Measurements from ENCODE around the gene DBR1.

Gene DBR1

DNA sequence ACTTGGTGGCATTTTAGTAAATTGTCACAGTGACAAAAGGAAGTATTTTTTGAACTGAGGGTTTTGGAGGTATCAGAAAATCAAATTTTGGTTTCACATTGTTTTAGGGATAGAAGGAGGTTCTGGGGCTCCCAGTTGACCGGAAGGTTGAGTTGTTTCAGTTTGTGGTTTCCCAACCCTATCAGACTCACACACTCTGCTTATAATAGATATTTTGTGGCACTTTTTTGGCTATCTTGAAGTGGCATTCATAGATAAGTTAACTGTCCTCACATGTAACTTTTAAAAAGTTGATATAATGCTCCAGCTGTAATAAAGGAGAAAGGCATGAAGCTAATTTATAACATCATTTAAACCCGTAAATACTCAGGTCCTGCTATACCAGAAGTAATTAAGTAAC is 25.1 kb upstream of the DBR1 start:
- no peak overlapping the region for H3K27ac ChIP-seq
- no peak for TF ChIP-seq ZFX (IDR thresholded peaks at IDR 0.05; ENCODE audit: borderline replicate concordance)
- TF ChIP-seq, protein P1, sequence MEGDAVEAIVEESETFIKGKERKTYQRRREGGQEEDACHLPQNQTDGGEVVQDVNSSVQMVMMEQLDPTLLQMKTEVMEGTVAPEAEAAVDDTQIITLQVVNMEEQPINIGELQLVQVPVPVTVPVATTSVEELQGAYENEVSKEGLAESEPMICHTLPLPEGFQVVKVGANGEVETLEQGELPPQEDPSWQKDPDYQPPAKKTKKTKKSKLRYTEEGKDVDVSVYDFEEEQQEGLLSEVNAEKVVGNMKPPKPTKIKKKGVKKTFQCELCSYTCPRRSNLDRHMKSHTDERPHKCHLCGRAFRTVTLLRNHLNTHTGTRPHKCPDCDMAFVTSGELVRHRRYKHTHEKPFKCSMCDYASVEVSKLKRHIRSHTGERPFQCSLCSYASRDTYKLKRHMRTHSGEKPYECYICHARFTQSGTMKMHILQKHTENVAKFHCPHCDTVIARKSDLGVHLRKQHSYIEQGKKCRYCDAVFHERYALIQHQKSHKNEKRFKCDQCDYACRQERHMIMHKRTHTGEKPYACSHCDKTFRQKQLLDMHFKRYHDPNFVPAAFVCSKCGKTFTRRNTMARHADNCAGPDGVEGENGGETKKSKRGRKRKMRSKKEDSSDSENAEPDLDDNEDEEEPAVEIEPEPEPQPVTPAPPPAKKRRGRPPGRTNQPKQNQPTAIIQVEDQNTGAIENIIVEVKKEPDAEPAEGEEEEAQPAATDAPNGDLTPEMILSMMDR (IDR thresholded peaks at IDR 0.05) = no peak

DNA sequence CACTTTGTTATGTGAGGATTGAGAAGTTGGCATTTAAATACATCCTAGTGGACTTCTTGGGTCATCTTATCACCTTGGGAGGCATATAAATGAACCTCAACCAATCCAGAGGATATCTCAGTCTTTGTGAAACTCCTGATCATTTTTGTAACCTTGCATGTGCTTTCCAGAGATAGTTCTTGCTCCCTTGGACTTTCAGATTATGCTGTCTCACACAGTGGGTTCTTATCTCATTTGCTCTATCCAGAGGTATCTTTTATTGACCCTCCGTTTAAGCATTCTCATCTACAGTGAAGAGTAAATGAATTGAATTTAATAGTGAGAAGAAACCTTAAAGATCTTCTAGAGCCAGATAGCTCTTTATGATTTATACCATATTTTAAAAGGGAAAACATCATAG is 22.8 kb upstream of the DBR1 start:
- TF ChIP-seq, protein P1 (IDR thresholded peaks at IDR 0.05) = no peak
- TF ChIP-seq ZFX (IDR thresholded peaks at IDR 0.05; ENCODE audit: borderline replicate concordance) = no peak

DNA sequence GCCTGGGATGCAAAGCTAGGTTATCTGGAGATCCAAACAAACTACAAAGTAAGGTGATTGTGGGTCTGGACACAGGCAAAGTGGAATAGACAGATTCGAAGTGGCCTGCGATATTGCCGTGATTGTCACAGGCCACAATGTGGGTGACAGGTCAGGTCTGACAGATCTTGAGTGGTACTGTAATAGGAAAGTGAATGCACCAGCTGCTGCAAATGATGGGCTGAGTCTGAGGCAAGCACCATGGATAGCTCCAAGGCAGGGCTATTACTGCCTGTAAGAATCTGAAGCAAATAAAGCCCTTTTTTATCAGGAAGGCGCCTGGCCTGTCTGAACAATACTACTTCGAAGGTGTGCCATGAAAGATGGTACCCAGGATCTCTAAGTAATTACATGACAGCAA is 22.3 kb upstream of the DBR1 start:
- no peak overlapping the region for H3K27ac ChIP-seq
- TF ChIP-seq ZFX (IDR thresholded peaks at IDR 0.05; ENCODE audit: borderline replicate concordance) = no peak
- TF ChIP-seq, protein P1 (IDR thresholded peaks at IDR 0.05) = no peak

More for the DNA sequence above, 22.8 kb upstream of the DBR1 start:
- no peak overlapping the region for H3K27ac ChIP-seq

DNA sequence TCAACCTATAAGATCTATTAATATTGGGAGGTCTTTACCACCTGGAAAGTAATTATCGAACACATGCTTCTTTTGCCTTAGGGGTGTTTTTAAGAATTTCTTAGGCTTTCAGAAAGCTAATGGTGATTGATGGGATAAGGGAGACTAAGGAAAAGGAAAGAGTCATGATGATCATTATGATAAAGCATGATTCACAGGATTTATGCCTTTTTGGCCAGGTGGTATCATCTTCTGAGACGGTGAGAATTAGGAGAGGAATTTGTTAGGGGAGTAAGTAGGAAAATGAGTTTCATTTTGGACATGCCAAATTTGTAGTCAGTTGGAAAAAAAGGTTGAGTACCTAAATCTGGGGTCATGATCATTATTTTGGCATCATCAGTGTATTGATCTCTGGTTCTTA is 21.3 kb upstream of the DBR1 start:
- no peak overlapping the region for H3K27ac ChIP-seq
- TF ChIP-seq ZFX (IDR thresholded peaks at IDR 0.05; ENCODE audit: borderline replicate concordance) = no peak
- TF ChIP-seq, protein P1 (IDR thresholded peaks at IDR 0.05) = no peak

DNA sequence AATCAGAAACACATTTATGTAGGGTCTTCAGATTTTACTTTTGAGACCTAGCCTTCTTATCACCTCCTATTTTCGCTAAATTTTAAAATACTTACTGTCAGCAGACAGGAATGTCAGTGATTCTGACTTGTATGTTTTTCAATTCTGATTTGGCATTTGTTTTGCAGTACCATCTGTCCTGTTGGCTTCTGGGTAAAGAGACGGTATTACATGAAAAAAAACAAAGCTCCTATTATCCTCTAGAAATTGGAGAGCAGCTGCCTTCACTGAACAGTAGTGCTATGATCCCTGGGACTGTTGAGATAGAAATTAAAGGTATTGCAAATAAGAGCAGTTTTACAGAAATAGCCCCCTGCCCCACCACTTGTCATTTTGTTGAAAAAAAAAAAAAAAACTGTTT is 20.8 kb upstream of the DBR1 start:
- TF ChIP-seq, protein P1 (IDR thresholded peaks at IDR 0.05) = no peak
- TF ChIP-seq ZFX (IDR thresholded peaks at IDR 0.05; ENCODE audit: borderline replicate concordance) = no peak
- no peak overlapping the region for H3K27ac ChIP-seq

DNA sequence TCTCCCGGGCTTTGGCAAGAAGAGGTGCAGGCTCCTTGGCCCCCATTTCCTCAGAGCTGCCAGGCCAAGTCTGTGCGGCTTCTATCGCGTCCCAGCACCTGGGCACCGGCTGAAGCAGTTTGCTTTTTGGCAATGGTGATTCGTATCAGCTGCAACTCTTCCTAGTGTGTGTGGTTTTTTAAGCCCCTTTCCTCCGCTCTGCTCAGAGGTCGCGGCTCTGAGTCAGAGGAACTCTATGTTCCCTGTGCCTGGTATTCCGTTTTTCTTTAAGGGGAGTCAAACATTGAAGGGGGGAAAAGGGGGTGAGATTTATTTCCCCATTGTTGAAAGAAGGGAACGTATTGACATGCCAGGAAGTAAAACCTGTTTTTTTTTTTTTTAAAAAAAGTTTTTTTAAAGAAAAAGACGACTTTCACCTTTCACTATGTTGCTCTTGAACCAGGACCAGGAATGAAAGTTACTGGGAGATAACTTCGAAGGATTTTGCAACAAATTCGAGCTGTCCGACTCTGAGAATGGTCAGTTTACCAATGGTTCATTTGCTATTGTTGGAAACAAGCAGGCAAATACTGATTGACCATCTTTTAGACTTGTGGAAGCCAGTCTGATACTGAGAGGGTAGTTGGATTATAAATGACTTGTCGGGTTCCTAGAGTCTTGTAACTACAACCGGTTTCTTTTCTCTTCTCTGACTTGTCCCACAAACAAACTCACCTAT is 13.5 kb upstream of the DBR1 start:
- H3K27ac ChIP-seq = peak overlapping the region; percentile 89

More for the DNA sequence above, 13.5 kb upstream of the DBR1 start:
- no peak for TF ChIP-seq ZFX (IDR thresholded peaks at IDR 0.05; ENCODE audit: borderline replicate concordance)
- TF ChIP-seq, protein P1 (IDR thresholded peaks at IDR 0.05) = no peak

Data from 22Rv1 (cell line).